C1 segment of cervical spinal cord (tissue), 14 donors: ENCODE measurements around the gene ATP5MC3.
A peak's percentile ranks its signal among the peaks of the same experiment; 100 is the strongest.

Experiments used
- DNase-seq, 14 donors: peaks; one replicate each; lab custom pipeline; 2025; lab: John Stamatoyannopoulos, UW

ATP5MC3 gene

DNA sequence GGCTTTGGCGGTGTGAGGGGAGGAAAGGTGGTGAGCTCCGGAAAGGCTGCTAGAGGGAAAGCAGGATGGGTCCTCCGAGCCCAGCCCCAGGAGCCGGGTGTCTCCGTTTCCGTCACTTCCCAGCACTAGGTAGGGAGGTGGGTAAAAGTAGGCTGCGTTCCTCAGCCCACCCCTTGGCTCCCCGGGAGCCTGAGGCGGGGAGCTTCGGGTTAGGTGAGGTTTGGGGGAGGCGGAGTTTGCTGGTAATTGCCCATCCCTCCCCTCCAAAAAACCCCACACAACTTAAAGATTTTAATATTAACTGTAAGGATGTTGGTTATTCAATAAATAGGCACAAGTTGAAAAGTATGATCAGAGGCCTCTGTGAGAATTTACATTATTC, 13.0 kb downstream of the ATP5MC3 start:
- DNase-seq: no peak

DNA sequence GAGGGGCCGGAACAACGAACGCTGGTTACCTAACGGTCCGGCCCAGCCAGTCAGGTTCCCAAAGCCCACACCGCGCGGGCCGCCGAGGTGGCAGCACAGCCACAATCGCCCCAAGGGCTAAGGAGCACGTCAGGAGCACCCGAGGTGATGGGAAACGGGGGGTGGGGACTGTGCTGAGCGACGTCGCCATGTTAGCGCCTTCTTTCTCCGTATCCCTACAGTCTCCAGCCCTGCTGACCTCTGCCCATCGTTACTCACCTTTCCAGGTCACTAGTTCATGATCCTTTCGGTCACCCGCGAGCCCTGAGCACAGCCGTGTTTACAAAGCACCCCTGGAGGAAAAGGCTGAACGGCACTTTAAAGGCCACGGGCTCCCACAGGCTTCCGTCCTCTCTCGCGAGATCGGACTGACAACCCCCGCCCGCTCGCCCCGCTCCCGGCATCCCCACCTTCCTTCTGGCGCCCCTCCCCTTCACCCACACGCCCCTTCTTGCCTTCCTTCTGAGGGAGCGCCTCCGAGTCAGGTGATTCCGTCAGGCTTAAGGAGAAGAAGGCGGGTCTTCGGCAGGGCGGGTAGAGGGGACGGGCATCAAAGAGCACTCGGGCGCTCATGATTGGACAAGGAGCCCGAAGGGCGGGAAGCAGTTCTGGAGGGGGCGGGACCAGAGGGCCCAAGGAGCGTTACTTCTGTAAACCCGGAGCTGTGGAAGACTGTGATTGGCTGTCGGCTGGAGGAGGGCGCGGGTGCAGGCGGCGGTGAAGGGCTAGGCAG, 13.5 kb downstream of the ATP5MC3 start, which contains the start of gene ATF2:
ATF2 (minus strand) TSS at position 412 of the 772 bp plus-strand sequence. CDS start 31,760 bp downstream, outside the sequence.
- DNase-seq: peak; percentile 69 to 99 (median 94)

GRCh38 chr2:175167076-175167791, 14.3 kb downstream of the ATP5MC3 start:
- DNase-seq: peak in 9 of 14 donors; percentile 28 to 70 (median 61)

DNA sequence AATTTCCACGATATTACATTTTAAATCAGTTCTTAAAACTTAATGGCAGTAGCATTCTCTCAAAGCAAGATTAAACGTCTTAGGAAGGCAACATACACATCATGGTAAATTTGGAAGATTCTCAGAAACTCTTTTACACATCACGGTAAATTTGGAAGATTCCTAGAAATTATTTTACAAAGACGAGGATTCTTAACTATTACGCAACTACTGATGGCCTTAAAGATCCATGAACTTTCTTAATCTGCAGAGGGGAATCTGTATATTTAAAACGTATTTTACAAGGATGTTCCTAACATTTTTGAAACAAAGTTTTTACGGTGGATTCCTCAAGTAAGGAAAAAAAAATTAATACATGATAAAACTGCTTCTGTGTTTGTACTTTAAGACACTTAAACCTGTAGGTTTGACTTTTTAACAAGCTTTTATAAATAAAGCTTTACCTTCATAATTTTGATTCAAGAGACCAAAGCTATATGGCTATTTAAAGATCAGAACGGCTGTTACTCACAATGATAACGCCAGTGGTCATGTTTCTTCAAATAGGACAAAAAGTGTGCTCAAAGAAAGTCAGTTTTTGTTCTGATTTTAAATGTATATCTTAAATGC, 15.2 kb downstream of the ATP5MC3 start:
- DNase-seq: no peak

DNA sequence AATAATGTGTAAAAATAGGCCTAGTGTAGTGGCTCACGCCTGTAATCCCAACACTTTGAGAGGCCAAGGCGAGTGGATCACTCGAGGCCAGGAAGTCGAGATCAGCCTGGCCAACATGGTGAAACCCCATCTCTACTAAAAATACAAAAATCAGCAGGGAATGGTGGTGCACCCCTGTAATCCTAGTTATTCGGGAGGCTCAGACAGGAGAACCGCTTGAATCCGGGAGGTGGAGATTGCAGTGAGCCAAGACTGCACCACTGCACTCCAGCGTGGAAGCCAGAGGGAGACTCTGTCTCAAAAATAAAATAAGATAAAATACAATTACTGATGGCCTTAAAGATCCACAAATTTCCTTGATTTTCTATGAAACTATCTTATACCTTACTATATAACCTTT, 17.3 kb downstream of the ATP5MC3 start:
- no peak for DNase-seq

DNA sequence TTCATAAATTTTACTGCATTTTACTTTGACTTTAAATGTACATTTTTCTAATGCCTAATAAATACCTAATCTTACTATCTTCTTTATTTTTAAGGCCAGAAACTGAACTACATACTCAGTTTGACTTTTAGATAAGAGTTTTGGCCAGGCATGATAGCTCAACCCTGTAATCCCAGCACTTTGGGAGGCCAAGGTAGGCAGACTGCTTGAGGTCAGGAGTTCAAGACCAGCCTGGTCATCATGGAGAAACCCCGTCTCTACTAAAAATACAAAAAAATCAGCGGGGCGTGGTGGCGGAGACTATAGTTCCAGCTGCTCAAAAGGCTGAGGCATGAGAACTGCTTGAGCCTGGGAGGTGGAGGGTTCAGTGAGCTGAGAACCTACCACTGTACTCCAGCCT, 22.6 kb downstream of the ATP5MC3 start:
- no peak for DNase-seq

- DNase-seq: no peak
Observed at GRCh38 chr2:175156534-175156933, 25.0 kb downstream of the ATP5MC3 start.

- no peak for DNase-seq
Observed at GRCh38 chr2:175154661-175155082, 26.8 kb downstream of the ATP5MC3 start.

DNA sequence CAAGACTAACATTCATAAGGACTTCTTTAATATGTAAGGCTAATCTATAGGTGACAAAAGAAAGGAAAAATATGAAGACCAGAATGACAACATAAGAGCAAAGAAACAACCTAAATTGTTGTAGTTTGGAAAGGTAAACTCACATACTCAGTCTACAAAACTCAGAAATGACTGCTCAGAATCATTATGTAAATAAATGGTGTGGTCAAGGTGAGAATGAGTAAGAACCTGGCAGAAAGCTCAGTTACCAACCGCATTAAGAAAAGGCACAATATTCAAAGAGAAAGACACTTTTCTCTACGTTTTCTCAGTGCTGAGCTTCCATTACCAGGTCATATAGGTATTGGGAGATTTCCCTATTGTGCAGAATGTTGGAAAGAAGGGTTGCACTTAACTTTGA, 29.3 kb downstream of the ATP5MC3 start:
- DNase-seq: no peak

GRCh38 chr2:175151791-175152190, 29.7 kb downstream of the ATP5MC3 start:
- DNase-seq: no peak

GRCh38 chr2:175147186-175147585, 34.3 kb downstream of the ATP5MC3 start:
- no peak for DNase-seq

DNA sequence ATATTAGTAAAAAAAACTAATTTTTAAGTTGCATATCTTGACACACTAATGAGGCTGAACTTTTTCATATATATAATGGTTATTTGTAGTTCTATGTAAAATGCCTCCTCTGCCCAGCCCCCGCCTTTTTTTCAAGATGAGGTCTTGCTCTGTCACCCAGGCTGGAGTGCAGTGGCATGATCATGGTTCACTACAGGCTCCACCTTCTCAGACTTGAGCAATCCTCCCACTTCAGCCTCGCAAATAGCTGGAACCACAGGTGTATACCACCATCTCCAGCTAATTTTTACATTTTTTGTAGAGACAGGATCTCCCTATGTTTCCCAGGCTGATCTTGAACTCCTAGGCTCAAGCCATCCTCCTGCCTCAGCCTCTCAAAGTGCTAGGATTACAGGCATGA, 37.8 kb downstream of the ATP5MC3 start:
- DNase-seq: no peak

DNA sequence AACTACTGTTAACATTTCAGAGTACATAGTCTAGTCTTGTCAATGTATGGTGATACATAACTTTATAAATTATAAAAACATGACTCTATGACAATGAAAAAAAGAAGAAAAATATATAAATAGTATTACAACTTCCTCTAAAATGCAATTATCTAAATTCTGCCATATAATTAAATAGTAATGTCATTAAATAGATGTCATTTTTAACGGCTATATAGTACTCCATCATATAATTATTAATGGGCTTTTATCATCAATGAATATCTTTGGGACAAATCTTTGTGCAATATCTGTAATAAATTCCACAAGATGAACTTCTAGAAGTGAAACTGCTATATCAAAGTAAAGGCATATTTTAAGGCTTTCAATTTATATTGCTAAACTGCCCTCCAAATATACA, 38.3 kb downstream of the ATP5MC3 start:
- no peak for DNase-seq

- no peak for DNase-seq
Observed at GRCh38 chr2:175140332-175140731, 41.2 kb downstream of the ATP5MC3 start.

- DNase-seq: no peak
Observed at GRCh38 chr2:175137793-175138192, 43.7 kb downstream of the ATP5MC3 start.

- DNase-seq: no peak
Observed at GRCh38 chr2:175136334-175137215, 44.9 kb downstream of the ATP5MC3 start.

- no peak for DNase-seq
Observed at GRCh38 chr2:175135862-175136261, 45.6 kb downstream of the ATP5MC3 start.

DNA sequence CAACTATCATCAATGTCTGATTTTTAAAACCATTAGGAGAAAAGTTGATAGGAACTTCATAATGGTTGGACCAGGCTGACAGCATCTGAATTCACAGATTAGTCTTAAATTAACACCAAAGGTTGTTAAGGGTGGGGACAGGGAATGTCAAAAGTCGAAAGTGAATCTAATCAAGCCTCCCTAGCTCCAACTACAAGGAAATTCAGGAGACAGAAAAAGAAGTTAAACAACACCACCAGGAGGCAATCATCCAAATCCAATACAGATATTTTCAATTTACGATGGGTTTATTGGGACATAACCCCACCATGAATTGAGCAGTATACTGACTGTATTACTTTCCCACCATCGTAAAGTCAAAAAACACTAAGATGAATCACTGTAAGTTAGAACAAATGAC, 46.3 kb downstream of the ATP5MC3 start:
- no peak for DNase-seq

- no peak for DNase-seq
Observed at GRCh38 chr2:175131252-175131651, 50.3 kb downstream of the ATP5MC3 start.

DNA sequence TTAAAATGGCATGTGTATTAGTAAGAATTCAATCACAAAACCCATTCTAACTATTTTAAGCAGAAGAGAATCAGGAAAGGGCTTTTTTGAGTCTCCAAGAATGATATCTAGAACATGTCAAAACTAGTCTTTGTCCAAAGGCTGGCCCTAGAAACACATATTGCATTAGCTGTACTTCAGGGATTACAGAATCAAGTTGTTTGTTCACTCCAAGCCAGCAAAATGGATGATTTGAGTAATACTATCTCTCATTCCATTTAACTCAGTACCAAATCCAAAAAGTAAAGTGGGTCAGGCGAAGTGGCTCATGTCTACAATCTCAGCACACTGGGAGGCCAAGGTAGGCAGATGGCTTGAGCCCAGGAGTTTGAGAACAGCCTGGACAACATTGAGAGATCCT, 54.8 kb downstream of the ATP5MC3 start:
- peak in 1 of 14 donors; percentile 8 for DNase-seq
